Neural crest cell (in vitro differentiated cells): Measurements from ENCODE around the gene NRIP1. TPM values are rescaled to one million over a fixed set of nuclear protein-coding genes. Genes with fewer than 3 reads are reported as not detected.

Experiments
- DNase-seq: peaks from one replicate; pipeline ENCODE4 v3.0.0; 2021; ENCODE audit warnings: low read depth, mixed read lengths, low spot score
- H3K27ac Mint-ChIP-seq: one replicate; pipeline ENCODE4 v1.8.0; 2021; ENCODE audit warnings: mild to moderate bottlenecking, mixed read lengths; ENCODE audit not compliant: unreplicated experiment
- H3K27me3 Mint-ChIP-seq: 2 replicates; pipeline ENCODE4 v1.8.0; 2021; ENCODE audit warnings: low read depth, mild to moderate bottlenecking, mixed read lengths
- H3K36me3 Mint-ChIP-seq: 2 replicates; pipeline ENCODE4 v1.8.0; 2021; ENCODE audit warnings: low read depth, mild to moderate bottlenecking, mixed read lengths
- H3K4me1 Mint-ChIP-seq: 2 replicates; pipeline ENCODE4 v1.8.0; 2021; ENCODE audit warnings: mixed read lengths
- H3K4me3 Mint-ChIP-seq: one replicate; pipeline ENCODE4 v1.8.0; 2021; ENCODE audit warnings: mild to moderate bottlenecking, mixed read lengths
- H3K9me3 Mint-ChIP-seq: 2 replicates; pipeline ENCODE4 v1.8.0; 2021; ENCODE audit warnings: mixed read lengths
- CTCF ChIP-seq: fragments of 200-600 bp; sonication (generic); conservative IDR thresholded peaks from 2 replicates; pipeline ENCODE4 v1.5.0; 2021; ENCODE audit warnings: antibody characterized with exemption, mild to moderate bottlenecking
- total RNA-seq: library from RNA; stranded (reverse); gene quantifications from 2 replicates; pipeline ENCODE4 v1.2.1, GENCODE V29; 2021

NRIP1 gene
- total RNA-seq, 1 donor from 2014 or later: 73.8 TPM

- no peak overlapping the region for H3K4me3 Mint-ChIP-seq
- H3K4me1 Mint-ChIP-seq: peaks cover 4% of the 10 kb centered on the region
- no peak overlapping the region for H3K27ac Mint-ChIP-seq
- peaks cover 3% of the 10 kb centered on the region for H3K9me3 Mint-ChIP-seq
- TF ChIP-seq CTCF: no peak
- DNase-seq: no peak
- no peaks in the 10 kb centered on the region for H3K36me3 Mint-ChIP-seq
- no peaks in the 10 kb centered on the region for H3K27me3 Mint-ChIP-seq
Observed at GRCh38 chr21:14917762-14918161, 147.0 kb downstream of the NRIP1 start.

GRCh38 chr21:14916676-14917141, 148.1 kb downstream of the NRIP1 start:
- no peak for DNase-seq
- Mint-ChIP-seq H3K27ac (no peak overlapping the region), H3K36me3 (no peaks in the 10 kb centered on the region), H3K4me1 (no peaks in the 10 kb centered on the region), H3K27me3 (no peaks in the 10 kb centered on the region), H3K4me3 (no peak overlapping the region), H3K9me3 (no peaks in the 10 kb centered on the region)
- no peak for TF ChIP-seq CTCF

GRCh38 chr21:14913638-14914037, 151.2 kb downstream of the NRIP1 start:
- Mint-ChIP-seq H3K27ac (no peak overlapping the region), H3K4me1 (no peaks in the 10 kb centered on the region), H3K4me3 (no peak overlapping the region), H3K36me3 (no peaks in the 10 kb centered on the region), H3K9me3 (peaks cover 5% of the 10 kb centered on the region), H3K27me3 (no peaks in the 10 kb centered on the region)
- TF ChIP-seq CTCF: no peak
- no peak for DNase-seq

- no peak overlapping the region for H3K27ac Mint-ChIP-seq
- peaks cover 5% of the 10 kb centered on the region for H3K9me3 Mint-ChIP-seq
- H3K4me1 Mint-ChIP-seq: no peaks in the 10 kb centered on the region
- DNase-seq: no peak
- TF ChIP-seq CTCF: no peak
- H3K4me3 Mint-ChIP-seq: no peak overlapping the region
- H3K36me3 Mint-ChIP-seq: no peaks in the 10 kb centered on the region
- no peaks in the 10 kb centered on the region for H3K27me3 Mint-ChIP-seq
Observed at GRCh38 chr21:14911351-14911750, 153.4 kb downstream of the NRIP1 start.
